HL-60 (cell line): ENCODE results near the gene TPBGL.

Source experiments
- DNase-seq, 2 experiments: peaks; one replicate each; pipeline ENCODE4 v3.0.0-alpha.2; 2010 to 2020; ENCODE audit warnings: low read depth in 1 of 2, low spot score in 1 of 2
- H3K27ac ChIP-seq: fragments of 250-450 bp; sonication (Bioruptor Pico); replicated peaks from 2 replicates; pipeline ENCODE4 v1.5.1; 2020; ENCODE audit warnings: mild to moderate bottlenecking, moderate library complexity
- H3K27me3 ChIP-seq: fragments of 250-450 bp; sonication (Bioruptor Pico); 2 replicates; pipeline ENCODE4 v1.5.1; 2021; ENCODE audit warnings: mild to moderate bottlenecking, moderate library complexity; ENCODE audit not compliant: insufficient read depth, poor library complexity, severe bottlenecking
- H3K4me3 ChIP-seq: replicated peaks from 2 replicates; pipeline ENCODE4 v1.5.1; 2011; ENCODE audit warnings: mild to moderate bottlenecking, control low read depth, low read length; ENCODE audit not compliant: insufficient read depth
- GABPA ChIP-seq: IDR thresholded peaks from 2 replicates; pipeline ENCODE4 v1.6.1; 2012; ENCODE audit warnings: low read depth
- POLR2AphosphoS5 ChIP-seq: IDR thresholded peaks from 2 replicates; pipeline ENCODE4 v1.6.1; 2012; ENCODE audit warnings: low read depth
- SPI1 ChIP-seq: IDR thresholded peaks from 2 replicates; pipeline ENCODE4 v1.6.1; 2012; ENCODE audit warnings: low read depth, mild to moderate bottlenecking, borderline replicate concordance
- TF ChIP-seq, protein P1 (sequence below): IDR thresholded peaks from one replicate; pipeline ENCODE4 v1.5.1; 2011; ENCODE audit warnings: low read length, control low read depth, inconsistent platforms; ENCODE audit not compliant: insufficient read depth
- TF ChIP-seq, protein P2 (sequence below): IDR thresholded peaks from 2 replicates; pipeline ENCODE4 v1.6.1; 2012; ENCODE audit warnings: low read depth; ENCODE audit not compliant: insufficient replicate concordance

The TPBGL gene

DNA sequence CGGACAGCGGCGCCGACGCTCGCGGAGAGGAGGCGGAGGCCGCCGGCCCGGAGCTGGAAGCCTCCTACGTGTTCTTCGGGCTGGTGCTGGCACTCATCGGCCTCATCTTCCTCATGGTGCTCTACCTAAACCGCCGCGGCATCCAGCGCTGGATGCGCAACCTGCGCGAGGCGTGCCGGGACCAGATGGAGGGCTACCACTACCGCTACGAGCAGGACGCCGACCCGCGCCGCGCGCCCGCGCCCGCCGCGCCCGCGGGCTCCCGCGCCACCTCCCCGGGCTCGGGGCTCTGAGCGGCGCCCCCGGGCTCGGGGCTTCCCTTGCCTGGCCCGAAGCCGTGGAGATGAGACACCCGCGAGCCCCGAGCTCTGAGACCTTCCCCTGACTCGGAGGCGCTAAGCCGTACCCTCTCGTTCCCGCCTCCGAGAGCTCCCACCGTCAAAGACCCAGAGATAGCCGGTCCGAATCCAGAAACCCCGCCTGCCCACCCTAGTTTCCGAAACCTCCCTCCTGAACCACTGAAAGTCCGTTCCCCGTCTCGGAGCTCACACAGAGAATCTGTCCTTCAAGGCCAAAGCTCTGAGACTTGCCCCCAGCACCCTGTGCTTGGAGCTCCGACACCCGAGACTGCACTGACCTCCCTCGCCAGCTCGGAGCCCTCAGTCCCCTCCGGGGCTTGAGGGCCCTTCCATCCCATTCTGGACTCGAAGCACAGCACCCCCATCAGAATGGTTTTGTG is 1.5 kb downstream of the TPBGL start:
- Histone ChIP-seq H3K4me3 (peak overlapping the region; percentile 30), H3K27me3 (peaks cover 33% of the 10 kb centered on the region), H3K27ac (no peak overlapping the region)
- TF ChIP-seq POLR2AphosphoS5, result no peak
- TF ChIP-seq, protein P1, sequence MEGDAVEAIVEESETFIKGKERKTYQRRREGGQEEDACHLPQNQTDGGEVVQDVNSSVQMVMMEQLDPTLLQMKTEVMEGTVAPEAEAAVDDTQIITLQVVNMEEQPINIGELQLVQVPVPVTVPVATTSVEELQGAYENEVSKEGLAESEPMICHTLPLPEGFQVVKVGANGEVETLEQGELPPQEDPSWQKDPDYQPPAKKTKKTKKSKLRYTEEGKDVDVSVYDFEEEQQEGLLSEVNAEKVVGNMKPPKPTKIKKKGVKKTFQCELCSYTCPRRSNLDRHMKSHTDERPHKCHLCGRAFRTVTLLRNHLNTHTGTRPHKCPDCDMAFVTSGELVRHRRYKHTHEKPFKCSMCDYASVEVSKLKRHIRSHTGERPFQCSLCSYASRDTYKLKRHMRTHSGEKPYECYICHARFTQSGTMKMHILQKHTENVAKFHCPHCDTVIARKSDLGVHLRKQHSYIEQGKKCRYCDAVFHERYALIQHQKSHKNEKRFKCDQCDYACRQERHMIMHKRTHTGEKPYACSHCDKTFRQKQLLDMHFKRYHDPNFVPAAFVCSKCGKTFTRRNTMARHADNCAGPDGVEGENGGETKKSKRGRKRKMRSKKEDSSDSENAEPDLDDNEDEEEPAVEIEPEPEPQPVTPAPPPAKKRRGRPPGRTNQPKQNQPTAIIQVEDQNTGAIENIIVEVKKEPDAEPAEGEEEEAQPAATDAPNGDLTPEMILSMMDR, result no peak
- TF ChIP-seq SPI1, result no peak
- no peak for TF ChIP-seq GABPA
- TF ChIP-seq, protein P2, sequence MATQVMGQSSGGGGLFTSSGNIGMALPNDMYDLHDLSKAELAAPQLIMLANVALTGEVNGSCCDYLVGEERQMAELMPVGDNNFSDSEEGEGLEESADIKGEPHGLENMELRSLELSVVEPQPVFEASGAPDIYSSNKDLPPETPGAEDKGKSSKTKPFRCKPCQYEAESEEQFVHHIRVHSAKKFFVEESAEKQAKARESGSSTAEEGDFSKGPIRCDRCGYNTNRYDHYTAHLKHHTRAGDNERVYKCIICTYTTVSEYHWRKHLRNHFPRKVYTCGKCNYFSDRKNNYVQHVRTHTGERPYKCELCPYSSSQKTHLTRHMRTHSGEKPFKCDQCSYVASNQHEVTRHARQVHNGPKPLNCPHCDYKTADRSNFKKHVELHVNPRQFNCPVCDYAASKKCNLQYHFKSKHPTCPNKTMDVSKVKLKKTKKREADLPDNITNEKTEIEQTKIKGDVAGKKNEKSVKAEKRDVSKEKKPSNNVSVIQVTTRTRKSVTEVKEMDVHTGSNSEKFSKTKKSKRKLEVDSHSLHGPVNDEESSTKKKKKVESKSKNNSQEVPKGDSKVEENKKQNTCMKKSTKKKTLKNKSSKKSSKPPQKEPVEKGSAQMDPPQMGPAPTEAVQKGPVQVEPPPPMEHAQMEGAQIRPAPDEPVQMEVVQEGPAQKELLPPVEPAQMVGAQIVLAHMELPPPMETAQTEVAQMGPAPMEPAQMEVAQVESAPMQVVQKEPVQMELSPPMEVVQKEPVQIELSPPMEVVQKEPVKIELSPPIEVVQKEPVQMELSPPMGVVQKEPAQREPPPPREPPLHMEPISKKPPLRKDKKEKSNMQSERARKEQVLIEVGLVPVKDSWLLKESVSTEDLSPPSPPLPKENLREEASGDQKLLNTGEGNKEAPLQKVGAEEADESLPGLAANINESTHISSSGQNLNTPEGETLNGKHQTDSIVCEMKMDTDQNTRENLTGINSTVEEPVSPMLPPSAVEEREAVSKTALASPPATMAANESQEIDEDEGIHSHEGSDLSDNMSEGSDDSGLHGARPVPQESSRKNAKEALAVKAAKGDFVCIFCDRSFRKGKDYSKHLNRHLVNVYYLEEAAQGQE, result peak; percentile 1
- DNase-seq, result no peak

DNA sequence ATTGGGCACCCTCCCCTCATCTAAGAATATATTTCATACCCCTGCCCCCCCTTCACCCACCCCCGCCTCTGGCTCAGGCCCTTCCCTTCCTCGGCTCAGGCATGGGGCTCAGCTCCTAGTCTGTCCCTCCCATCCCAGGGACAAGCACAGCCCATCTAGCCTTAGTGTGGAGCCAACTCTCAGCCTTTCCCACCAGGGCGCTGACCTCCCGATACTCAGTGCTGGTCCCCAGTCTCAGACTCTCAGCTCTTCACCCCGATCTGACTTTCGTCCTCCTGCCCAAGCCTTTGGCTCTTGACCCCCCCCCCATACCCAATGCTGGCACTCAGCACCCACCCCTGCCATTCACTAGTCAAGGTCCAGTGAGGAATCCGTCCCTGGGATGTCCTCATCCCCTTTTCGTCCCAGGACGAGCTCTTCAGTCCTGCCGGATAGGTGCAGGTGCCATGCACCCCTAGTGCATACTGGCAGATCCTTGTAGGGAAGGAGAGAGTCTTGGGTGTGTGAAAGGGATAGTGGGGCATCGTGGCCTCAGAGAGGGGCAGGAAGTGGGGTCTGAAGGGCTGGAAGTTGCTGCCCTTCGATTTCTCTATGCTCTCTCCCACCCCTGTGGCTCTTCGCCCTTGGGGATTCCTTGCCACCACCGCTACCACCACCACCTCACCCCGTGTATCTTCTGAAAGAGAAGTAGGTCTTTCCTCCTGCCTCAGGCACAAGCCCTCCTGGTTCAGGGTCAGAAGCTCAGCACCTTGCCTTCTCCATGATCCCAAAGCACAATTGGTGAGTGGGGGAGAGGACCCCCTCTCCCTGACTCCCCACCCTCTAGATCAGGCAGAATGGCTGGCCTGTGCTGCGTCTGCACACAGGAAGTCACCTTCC is 2.4 kb downstream of the TPBGL start:
- TF ChIP-seq, protein P1, result no peak
- no peak for TF ChIP-seq SPI1
- no peak for TF ChIP-seq GABPA
- TF ChIP-seq, protein P2, result no peak
- TF ChIP-seq POLR2AphosphoS5, result no peak
- Histone ChIP-seq H3K4me3 (no peak overlapping the region), H3K27me3 (peaks cover 31% of the 10 kb centered on the region), H3K27ac (no peak overlapping the region)
- no peak for DNase-seq

DNA sequence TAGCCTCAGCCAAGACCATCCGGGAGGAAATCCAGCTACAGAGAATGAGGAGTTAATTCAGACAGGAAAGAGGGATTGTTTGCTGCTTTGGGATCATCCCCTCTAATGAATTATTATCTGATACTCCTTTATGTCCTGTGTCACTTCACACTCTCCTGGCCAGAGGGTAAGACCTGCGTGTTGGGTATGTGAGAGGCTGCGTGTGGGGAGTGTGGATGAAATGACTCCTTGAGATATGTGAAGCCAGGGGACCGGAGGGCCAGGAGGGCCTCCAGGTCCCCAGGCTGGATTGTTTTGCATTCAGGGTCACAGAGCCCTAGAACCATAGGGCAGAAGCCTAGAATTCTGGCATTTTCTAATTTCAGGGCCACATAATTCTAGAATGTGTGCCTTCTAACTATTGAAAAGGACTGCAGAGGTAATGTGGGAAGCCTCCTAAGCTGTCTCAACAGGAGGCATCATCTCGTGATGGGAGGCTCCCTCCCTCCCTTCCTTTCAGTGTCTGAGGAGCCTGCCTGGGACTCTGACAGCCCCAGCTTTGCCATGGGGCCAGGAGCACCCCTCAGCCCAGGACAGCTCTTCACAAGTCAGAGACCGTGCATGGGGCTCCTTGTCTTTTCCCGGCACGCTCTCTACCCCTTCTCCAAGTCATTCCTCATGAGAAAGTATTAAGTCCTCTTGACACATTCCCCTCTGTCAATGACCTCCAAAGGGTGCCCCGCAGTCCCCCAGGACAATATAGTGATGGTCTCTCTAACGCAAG is 3.7 kb downstream of the TPBGL start:
- TF ChIP-seq GABPA (no peak), SPI1 (no peak), POLR2AphosphoS5 (no peak)
- TF ChIP-seq, protein P2, result no peak
- TF ChIP-seq, protein P1, result no peak
- Histone ChIP-seq H3K27me3 (peaks cover 27% of the 10 kb centered on the region), H3K4me3 (no peak overlapping the region), H3K27ac (no peak overlapping the region)
- no peak for DNase-seq
